Psoas muscle (tissue), 8 donors: ENCODE results near the gene AQP10. TPM values are rescaled to one million over a fixed set of nuclear protein-coding genes. Genes with fewer than 3 reads are reported as not detected.
A peak's percentile ranks its signal among the peaks of the same experiment; 100 is the strongest.

ENCODE experiments used
- ATAC-seq, 4 donors: fragments of 200-7000 bp; cut with Tn5 transposase; one replicate each; pipeline ENCODE4 v1.9.1; 2020; ENCODE audit warnings: moderate library complexity in 3 of 4, mild to moderate bottlenecking in 2 of 4
- DNase-seq, 2 donors: peaks; one replicate each; pipeline ENCODE4 v3.0.0-alpha.2; 2020
- H3K27ac ChIP-seq: fragments of 200-600 bp; one replicate; pipeline ENCODE4 v1.8.0; 2022
- H3K27me3 ChIP-seq, 3 donors: fragments of 200-600 bp in 1 of 3; one replicate each; pipeline versions ENCODE4 v1.6.1 to v1.8.0; 2013 to 2022; ENCODE audit warnings: low read length in 2 of 3, mild to moderate bottlenecking in 2 of 3, moderate library complexity in 1 of 3; ENCODE audit not compliant: insufficient read depth in 3 of 3
- H3K36me3 ChIP-seq, 2 donors: fragments of 200-600 bp in 1 of 2; one replicate each; pipeline versions ENCODE4 v1.6.1 to v1.8.0; 2013 to 2022; ENCODE audit warnings: low read depth in 1 of 2, mild to moderate bottlenecking in 1 of 2, moderate library complexity in 1 of 2; ENCODE audit not compliant: insufficient read depth in 1 of 2
- H3K4me1 ChIP-seq: fragments of 200-600 bp; one replicate; pipeline ENCODE4 v1.8.0; 2022
- H3K4me3 ChIP-seq: fragments of 200-600 bp; one replicate; pipeline ENCODE4 v1.8.0; 2022; ENCODE audit warnings: mild to moderate bottlenecking
- H3K9me3 ChIP-seq: fragments of 200-600 bp; one replicate; pipeline ENCODE4 v1.8.0; 2022
- CTCF ChIP-seq: fragments of 200-600 bp; IDR thresholded peaks from one replicate; pipeline ENCODE4 v1.8.0; 2022; ENCODE audit warnings: antibody characterized with exemption
- WGBS, 3 donors: extraction: QIAGEN DNeasy Blood & Tissue Kit; methylation state at CpG; one replicate each; pipeline versions ENCODE4 v1.1.6 to v1.1.7; 2013; 5-methylcytosine and 5-hydroxymethylcytosine counted together
- intact Hi-C, 2 donors: fragments of 100-400 bp; cut with DNase I; formaldehyde crosslinking; loops; one replicate each; pipeline versions ENCODE4 v1.11.0 to v1.14.2; 2022
- polyA plus RNA-seq, 3 donors: library from polyadenylated mRNA; stranded (reverse); fragments of 200-250 nt; gene quantifications; one replicate each; pipeline ENCODE4 v1.2.3, GENCODE V29; 2013
- total RNA-seq, 4 donors: library from RNA; stranded (reverse); fragmentation: NEBNext Ultra II Directional in 2 of 4; extraction: Animal tissue kit (Norgen Biotek cat#: 25700) in 2 of 4; gene quantifications; one replicate each; pipeline versions ENCODE4 v1.2.1 to v1.2.4, GENCODE V29; 2021 to 2023
- donor health status: healthy with polysubstance abuse.
- donor health status: DM: no; HTN: no; CAD: no; lungs with moderate emphysema.
- donor health status: Bipolar disorder and iron deficiency.
- donor health status: healthy.
- donor health status: DM: yes; HTN: yes; CAD: no.
- donor health status: DM: no; HTN: no; CAD: no.
- donor health status: DM: no; HTN: no; CAD: no.
- donor health status: DM: yes; HTN: yes; CAD: no.

The AQP10 gene
- total and polyA plus RNA-seq, 7 donors: 0.04 TPM; not detected in 6

- no peak for DNase-seq
- no peak overlapping the region for H3K27ac ChIP-seq
- intact Hi-C loops: no loop called here
- no peak for TF ChIP-seq CTCF
- H3K27me3 ChIP-seq: peaks cover 0 to 9% (median 0%) of the 10 kb centered on the region in 3 donors
- H3K9me3 ChIP-seq: no peaks in the 10 kb centered on the region
- 70 to 80% (median 79%) methylated on average over 4 of the region's 4 CpGs for WGBS, 3 donors
- no peak for ATAC-seq
- H3K36me3 ChIP-seq: peaks cover 0 to 23% of the 10 kb centered on the region in 2 donors
- H3K4me3 ChIP-seq: no peak overlapping the region
- H3K4me1 ChIP-seq: peaks cover 12% of the 10 kb centered on the region
Observed at GRCh38 chr1:154350383-154350782, 29.5 kb downstream of the AQP10 start.

GRCh38 chr1:154351363-154352068 lies 30.6 kb downstream of the AQP10 start:
- no peak overlapping the region for H3K4me3 ChIP-seq
- peaks cover 0 to 13% of the 10 kb centered on the region in 2 donors for H3K36me3 ChIP-seq
- no peak for TF ChIP-seq CTCF
- no peaks in the 10 kb centered on the region for H3K9me3 ChIP-seq
- H3K27ac ChIP-seq: no peak overlapping the region
- peaks cover 12% of the 10 kb centered on the region for H3K4me1 ChIP-seq
- ATAC-seq (no peak), DNase-seq (no peak)
- 81 to 82% (median 81%) methylated on average over 14 of the region's 14 CpGs for WGBS, 3 donors
- peaks cover 0 to 9% (median 0%) of the 10 kb centered on the region in 3 donors for H3K27me3 ChIP-seq
- intact Hi-C loops: no loop called here

GRCh38 chr1:154352245-154352580 lies 31.3 kb downstream of the AQP10 start:
- Histone ChIP-seq H3K9me3 (no peaks in the 10 kb centered on the region), H3K4me1 (peaks cover 12% of the 10 kb centered on the region), H3K27me3 (peaks cover 0 to 9% (median 0%) of the 10 kb centered on the region in 3 donors), H3K4me3 (peak overlapping the region; percentile 59), H3K27ac (no peak overlapping the region), H3K36me3 (peaks cover 0 to 8% of the 10 kb centered on the region in 2 donors)
- TF ChIP-seq CTCF: no peak
- WGBS, 3 donors: 21 to 24% (median 23%) methylated on average over 9 of the region's 9 CpGs
- DNase-seq (no peak), ATAC-seq (peak in 1 of 4 donors; percentile 8)
- intact Hi-C loops: no loop called here

GRCh38 chr1:154352581-154353459 lies 31.9 kb downstream of the AQP10 start:
- ATAC-seq (peak; percentile 49 to 70 (median 66)), DNase-seq (peak in 1 of 2 donors; percentile 30)
- Histone ChIP-seq H3K36me3 (peaks cover 0 to 7% of the 10 kb centered on the region in 2 donors), H3K27me3 (peaks cover 0 to 9% (median 0%) of the 10 kb centered on the region in 3 donors), H3K27ac (no peak overlapping the region), H3K9me3 (no peaks in the 10 kb centered on the region), H3K4me3 (peak overlapping the region; percentile 59), H3K4me1 (peaks cover 12% of the 10 kb centered on the region)
- intact Hi-C loops: no loop called here
- 1 to 3% (median 3%) methylated on average over 35 to 41 of the region's 41 CpGs for WGBS, 3 donors
- TF ChIP-seq CTCF: no peak
